PC-9 (cell line): ENCODE results near the gene UIMC1.

Experiments used
- CTCF ChIP-seq: fragments of 200-600 bp; sonication (generic); conservative IDR thresholded peaks from 2 replicates; pipeline ENCODE4 v1.6.1; 2017; ENCODE audit warnings: mixed run types, antibody characterized with exemption, mild to moderate bottlenecking, moderate library complexity
- EZH2 ChIP-seq: fragments of 200-600 bp; sonication (generic); IDR thresholded peaks from 2 replicates; pipeline ENCODE4 v1.8.0; 2017; ENCODE audit warnings: antibody characterized with exemption, low read depth

- TF ChIP-seq CTCF = no peak
- no peak for TF ChIP-seq EZH2
Measured at GRCh38 chr5:176979669-176980068, 26.9 kb downstream of the UIMC1 start.
